ENCODE measurements around the gene RERE. TPM values are rescaled to one million over a fixed set of nuclear protein-coding genes. Genes with fewer than 3 reads are reported as not detected.

Gene RERE
- total and polyA plus RNA-seq, 12 donors = 33.4 to 146 (median 72.7) TPM

GRCh38 chr1:8864713-8865344, 47.4 kb upstream of the RERE start:
- Histone ChIP-seq H3K9me3 (replicated peaks in 1 of 3) (no peaks in the 10 kb centered on the region), H3K4me1 (replicated peaks in 1 of 2) (no peaks in the 10 kb centered on the region), H3K36me3 (replicated peaks in 1 of 2) (peaks cover 0 to 100% of the 10 kb centered on the region in 2 donors), H3K27ac (no peak overlapping the region), H3K27me3 (no peaks in the 10 kb centered on the region), H3K4me3 (no peak overlapping the region)
- intact Hi-C loops (cut with DNase I) = loop anchor here in 1 of 2 donors (5.0 kb wide), 1 partner anchor 122 kb away; no protein-coding TSS in a partner anchor
- 74 to 89% (median 86%) methylated on average over 4 to 6 of the region's 6 CpGs for WGBS, 4 donors
- TF ChIP-seq CTCF (IDR thresholded peaks at IDR 0.05) (no peak), POLR2A (IDR thresholded peaks at IDR 0.05) (no peak)
- DNase-seq = no peak

DNA sequence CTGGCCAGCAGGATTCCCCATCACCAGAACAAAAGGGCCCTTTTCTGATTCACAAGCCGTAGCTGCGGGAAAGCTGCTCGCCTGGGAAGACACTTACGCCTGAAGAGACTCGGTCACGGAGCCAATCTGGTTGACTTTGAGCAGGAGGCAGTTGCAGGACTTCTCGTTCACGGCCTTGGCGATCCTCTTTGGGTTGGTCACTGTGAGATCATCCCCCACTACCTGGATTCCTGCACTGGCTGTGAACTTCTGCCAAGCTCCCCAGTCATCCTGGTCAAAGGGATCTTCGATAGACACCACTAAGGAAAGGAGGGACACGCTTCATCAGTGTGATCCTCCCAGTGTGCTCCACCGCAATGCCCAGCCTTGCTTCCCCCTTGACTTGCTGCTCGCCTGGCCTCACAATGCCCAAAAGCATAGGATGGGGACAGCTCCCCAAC, 46.4 kb upstream of the RERE start:
- H3K36me3 ChIP-seq (replicated peaks in 1 of 2) = peaks cover 0 to 98% of the 10 kb centered on the region in 2 donors
- DNase-seq = no peak
- no peak overlapping the region for H3K4me3 ChIP-seq
- peaks cover under 1 to 9% of the 10 kb centered on the region in 2 donors for H3K4me1 ChIP-seq (replicated peaks in 1 of 2)
- intact Hi-C loops (cut with DNase I) = loop anchor here in 1 of 2 donors (5.0 kb wide), 1 partner anchor 123 kb away; no protein-coding TSS in a partner anchor
- no peak overlapping the region for H3K27ac ChIP-seq
- WGBS, 4 donors = 77 to 91% (median 89%) methylated on average over 9 to 13 of the region's 13 CpGs
- H3K27me3 ChIP-seq = no peaks in the 10 kb centered on the region
- H3K9me3 ChIP-seq (replicated peaks in 1 of 3) = no peaks in the 10 kb centered on the region
- no peak for TF ChIP-seq POLR2A (IDR thresholded peaks at IDR 0.05)
- no peak for TF ChIP-seq CTCF (IDR thresholded peaks at IDR 0.05)

GRCh38 chr1:8863138-8863537, 45.7 kb upstream of the RERE start:
- intact Hi-C loops (cut with DNase I) = loop anchor here in 1 of 2 donors (5.0 kb wide), 1 partner anchor 124 kb away; no protein-coding TSS in a partner anchor
- no peak for DNase-seq
- Histone ChIP-seq H3K27me3 (no peaks in the 10 kb centered on the region), H3K36me3 (replicated peaks in 1 of 2) (peaks cover 0 to 98% of the 10 kb centered on the region in 2 donors), H3K4me3 (no peak overlapping the region), H3K4me1 (replicated peaks in 1 of 2) (peaks cover 7 to 16% of the 10 kb centered on the region in 2 donors), H3K27ac (no peak overlapping the region), H3K9me3 (replicated peaks in 1 of 3) (no peaks in the 10 kb centered on the region)
- WGBS, 4 donors = 88 to 95% (median 93%) methylated on average over 5 to 7 of the region's 7 CpGs
- TF ChIP-seq POLR2A (IDR thresholded peaks at IDR 0.05) (no peak), CTCF (IDR thresholded peaks at IDR 0.05) (no peak)

DNA sequence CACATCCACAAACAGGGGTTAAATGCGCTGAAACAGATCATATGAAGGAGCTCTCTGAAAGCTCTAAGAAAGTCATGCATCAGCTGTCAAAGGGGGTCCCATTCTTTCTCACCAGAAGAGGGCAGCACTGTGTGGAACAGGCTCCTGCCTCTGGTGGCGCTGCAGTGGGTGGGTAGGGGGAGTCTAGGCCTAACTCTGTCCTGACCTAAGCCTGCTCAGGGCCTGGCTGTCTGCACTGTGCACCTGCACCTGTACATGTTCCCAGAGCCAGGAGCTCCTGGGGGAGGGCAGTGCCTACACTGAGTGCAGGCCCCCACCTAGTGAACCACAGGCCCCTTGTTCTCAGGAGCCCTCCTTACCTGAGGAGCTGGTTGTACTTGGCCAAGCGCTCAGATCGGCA, 45.1 kb upstream of the RERE start:
- no peaks in the 10 kb centered on the region for H3K9me3 ChIP-seq (replicated peaks in 1 of 3)
- peaks cover 12 to 22% of the 10 kb centered on the region in 2 donors for H3K4me1 ChIP-seq (replicated peaks in 1 of 2)
- peaks cover 0 to 96% of the 10 kb centered on the region in 2 donors for H3K36me3 ChIP-seq (replicated peaks in 1 of 2)
- no peaks in the 10 kb centered on the region for H3K27me3 ChIP-seq
- 76 to 89% (median 86%) methylated on average over 4 of the region's 4 CpGs for WGBS, 4 donors
- no peak overlapping the region for H3K27ac ChIP-seq
- intact Hi-C loops (cut with DNase I) = loop anchor here in 1 of 2 donors (5.0 kb wide), 1 partner anchor 125 kb away; no protein-coding TSS in a partner anchor
- no peak for TF ChIP-seq POLR2A (IDR thresholded peaks at IDR 0.05)
- TF ChIP-seq CTCF (IDR thresholded peaks at IDR 0.05) = peak; percentile 24 to 38 (median 36)
- no peak overlapping the region for H3K4me3 ChIP-seq
- no peak for DNase-seq

Measured in adrenal gland (tissue), 12 donors.